Measurements from ENCODE around the gene CPD. TPM values are rescaled to one million over a fixed set of nuclear protein-coding genes. Genes with fewer than 3 reads are reported as not detected.
"Not testable (repeated sequence)": the region's sequence is repeated elsewhere in the genome, so short reads cannot be mapped to it uniquely, and the experiment has no call there.

CPD gene
- total and polyA plus RNA-seq, 8 donors: 4.1 to 278 (median 22.0) TPM

- H3K9me3 ChIP-seq: no peaks in the 10 kb centered on the region
- no peaks in the 10 kb centered on the region for H3K27me3 ChIP-seq
- 53 to 66% (median 53%) methylated on average over 6 of the region's 6 CpGs for WGBS, 5 donors
- H3K4me3 ChIP-seq: no peak overlapping the region
- H3K4me1 ChIP-seq: peaks cover 17 to 47% (median 38%) of the 10 kb centered on the region in 4 donors
- no peaks in the 10 kb centered on the region for H3K36me3 ChIP-seq
- intact Hi-C loops (cut with DNase I; ENCODE audit: low total_unique reads): no loop called here
- DNase-seq: peak in 1 of 2 donors; percentile 29
- no peak for TF ChIP-seq POLR2AphosphoS5 (IDR thresholded peaks at IDR 0.05)
- TF ChIP-seq CTCF (IDR thresholded peaks at IDR 0.05): no peak
- no peak for TF ChIP-seq POLR2A (IDR thresholded peaks at IDR 0.05)
- no peak for TF ChIP-seq EP300 (IDR thresholded peaks at IDR 0.05)
- peak overlapping the region in 4 of 5 donors; percentile 37 to 63 (median 44) for H3K27ac ChIP-seq
Measured at GRCh38 chr17:30340801-30341356, 37.8 kb upstream of the CPD start.

- peak overlapping the region in 1 of 5 donors; percentile 22 for H3K27ac ChIP-seq
- H3K4me3 ChIP-seq: no peak overlapping the region
- H3K4me1 ChIP-seq: peaks cover 25 to 56% (median 43%) of the 10 kb centered on the region in 4 donors
- no peaks in the 10 kb centered on the region for H3K36me3 ChIP-seq
- no peaks in the 10 kb centered on the region for H3K9me3 ChIP-seq
- TF ChIP-seq POLR2AphosphoS5 (IDR thresholded peaks at IDR 0.05): no peak
- TF ChIP-seq POLR2A (IDR thresholded peaks at IDR 0.05): no peak
- TF ChIP-seq CTCF (IDR thresholded peaks at IDR 0.05): no peak
- no peak for TF ChIP-seq EP300 (IDR thresholded peaks at IDR 0.05)
- no peak for DNase-seq
- intact Hi-C loops (cut with DNase I; ENCODE audit: low total_unique reads): no loop called here
- no peaks in the 10 kb centered on the region for H3K27me3 ChIP-seq
- 80 to 92% (median 86%) methylated on average over 5 of the region's 5 CpGs for WGBS, 5 donors
Measured at GRCh38 chr17:30341703-30342249, 37.0 kb upstream of the CPD start.

- Histone ChIP-seq H3K4me1 (peaks cover 25 to 59% (median 43%) of the 10 kb centered on the region in 4 donors), H3K27ac (peak overlapping the region; percentile 68 to 91 (median 80))
- intact Hi-C loops (cut with DNase I; ENCODE audit: low total_unique reads); H3K9me3 ChIP-seq; DNase-seq; H3K4me3 ChIP-seq; H3K27me3 ChIP-seq; H3K36me3 ChIP-seq: not testable (repeated sequence)
- WGBS, 5 donors: 70 to 86% (median 75%) methylated on average over 3 of the region's 3 CpGs
Measured at GRCh38 chr17:30343244-30343643, 35.5 kb upstream of the CPD start.

- TF ChIP-seq EP300 (IDR thresholded peaks at IDR 0.05) (no peak), POLR2AphosphoS5 (IDR thresholded peaks at IDR 0.05) (no peak), CTCF (IDR thresholded peaks at IDR 0.05) (no peak), POLR2A (IDR thresholded peaks at IDR 0.05) (no peak)
- Histone ChIP-seq H3K4me1 (peaks cover 25 to 59% (median 43%) of the 10 kb centered on the region in 4 donors), H3K27ac (peak overlapping the region; percentile 79 to 91 (median 82)), H3K9me3 (no peaks in the 10 kb centered on the region), H3K36me3 (no peaks in the 10 kb centered on the region), H3K4me3 (no peak overlapping the region), H3K27me3 (no peaks in the 10 kb centered on the region)
- no peak for DNase-seq
- WGBS, 5 donors: 46 to 57% (median 53%) methylated on average over 4 of the region's 4 CpGs
- intact Hi-C loops (cut with DNase I; ENCODE audit: low total_unique reads): no loop called here
Measured at GRCh38 chr17:30343796-30344195, 34.9 kb upstream of the CPD start.
